IPS-18c (cell line): Measurements from ENCODE around the gene CACUL1.

ENCODE experiments used
- H3K4me3 ChIP-seq: 2 replicates; pipeline ENCODE4 v1.7.0; 2013; ENCODE audit warnings: low read depth, mild to moderate bottlenecking, low read length, moderate library complexity; ENCODE audit not compliant: insufficient read depth
- H3K9me3 ChIP-seq: one replicate; pipeline ENCODE4 v1.6.1; 2013; ENCODE audit warnings: mild to moderate bottlenecking, low read length, moderate library complexity; ENCODE audit not compliant: control insufficient read depth, insufficient read depth

CACUL1 gene

DNA sequence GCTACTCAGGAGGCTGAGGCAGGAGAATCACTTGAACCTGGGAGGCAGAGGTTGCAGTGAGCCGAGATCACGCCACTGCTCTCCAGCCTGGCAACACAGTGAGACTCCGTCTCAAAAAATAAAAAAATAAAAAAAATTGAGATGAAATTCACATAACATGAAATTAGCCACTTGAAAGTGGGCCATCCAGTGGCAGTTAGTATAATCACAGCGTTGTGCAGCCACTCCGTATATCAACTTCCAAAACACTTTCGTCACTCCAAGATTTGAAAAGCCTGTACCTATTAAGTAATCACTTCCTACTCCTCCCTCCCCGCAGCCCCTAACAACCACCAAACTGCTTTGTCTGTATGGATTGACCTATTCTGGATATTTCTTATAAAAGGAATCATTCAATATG is 20.7 kb upstream of the CACUL1 start:
- Histone ChIP-seq H3K4me3 (no peak overlapping the region), H3K9me3 (no peaks in the 10 kb centered on the region)

DNA sequence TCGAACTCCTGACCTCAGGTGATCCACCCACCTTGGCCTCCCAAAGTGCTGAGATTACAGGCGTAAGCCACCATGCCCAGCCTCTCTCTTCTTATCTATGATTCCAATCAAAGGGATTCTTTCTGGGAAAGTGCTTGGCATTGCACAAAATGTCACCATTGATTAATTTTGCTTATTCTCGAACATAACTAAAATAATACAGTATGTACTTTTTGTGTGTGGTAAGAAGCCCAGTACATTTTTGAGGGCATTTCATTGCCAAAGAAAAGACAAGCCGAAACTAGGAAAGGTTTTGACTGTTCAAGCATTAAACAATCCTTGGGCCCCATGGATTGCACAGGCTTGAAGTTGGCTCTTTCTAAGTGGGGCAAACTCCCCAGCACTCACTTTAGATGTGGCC is 18.3 kb upstream of the CACUL1 start:
- Histone ChIP-seq H3K4me3 (no peak overlapping the region), H3K9me3 (no peaks in the 10 kb centered on the region)

DNA sequence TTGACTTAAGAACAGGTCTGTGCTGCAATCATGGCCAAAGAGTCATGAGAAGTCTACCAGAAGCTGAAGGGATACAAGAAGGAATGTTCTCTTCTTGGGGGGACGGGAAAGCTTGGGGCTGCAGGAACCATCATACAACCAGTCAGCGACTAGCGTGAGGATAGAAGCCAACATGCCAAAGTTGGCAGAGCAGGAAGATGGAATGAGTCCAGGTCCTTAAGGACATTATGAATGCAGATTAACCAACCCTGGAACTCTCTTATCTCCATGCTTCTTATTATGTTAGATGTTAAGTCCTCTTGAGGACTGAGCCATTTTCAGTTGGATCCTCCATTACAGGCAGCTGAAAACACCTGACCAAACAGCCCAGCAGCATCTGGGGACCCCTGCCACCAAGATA is 17.2 kb upstream of the CACUL1 start:
- no peak overlapping the region for H3K4me3 ChIP-seq
- H3K9me3 ChIP-seq: no peaks in the 10 kb centered on the region

DNA sequence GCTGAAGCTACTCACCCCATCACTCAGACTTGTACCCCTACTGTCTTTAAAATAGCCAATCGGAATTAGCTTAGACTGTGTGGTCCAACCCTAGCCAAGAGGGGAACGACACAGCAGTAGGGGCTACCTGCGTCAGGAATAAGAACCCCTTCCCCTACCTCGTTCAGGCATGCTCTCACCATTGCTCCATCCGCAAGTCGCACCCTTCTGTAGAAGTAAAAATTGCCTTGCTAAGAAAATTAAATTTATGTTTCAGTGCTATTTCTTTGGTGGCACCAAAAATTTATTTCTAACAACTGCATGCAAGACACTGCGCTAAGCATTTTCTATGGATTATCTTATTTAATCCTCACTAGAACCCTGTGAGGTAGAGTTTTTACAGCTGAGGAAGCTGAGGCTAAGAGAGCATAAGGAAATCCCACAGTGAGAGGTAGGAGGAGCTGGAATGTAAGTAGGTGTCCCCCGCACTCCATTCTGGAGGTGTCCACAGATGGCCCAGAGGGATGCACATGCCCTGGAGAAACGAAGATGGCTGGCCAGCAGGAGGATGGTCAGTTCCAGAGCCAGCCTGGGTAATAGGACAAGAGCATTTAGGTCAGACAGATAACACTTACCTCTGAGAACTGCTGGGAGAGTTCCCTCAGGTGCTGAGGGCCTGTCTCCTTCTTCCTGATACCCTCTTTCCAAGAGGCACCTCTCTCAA is 15.3 kb upstream of the CACUL1 start:
- no peak overlapping the region for H3K4me3 ChIP-seq
- H3K9me3 ChIP-seq: no peaks in the 10 kb centered on the region

DNA sequence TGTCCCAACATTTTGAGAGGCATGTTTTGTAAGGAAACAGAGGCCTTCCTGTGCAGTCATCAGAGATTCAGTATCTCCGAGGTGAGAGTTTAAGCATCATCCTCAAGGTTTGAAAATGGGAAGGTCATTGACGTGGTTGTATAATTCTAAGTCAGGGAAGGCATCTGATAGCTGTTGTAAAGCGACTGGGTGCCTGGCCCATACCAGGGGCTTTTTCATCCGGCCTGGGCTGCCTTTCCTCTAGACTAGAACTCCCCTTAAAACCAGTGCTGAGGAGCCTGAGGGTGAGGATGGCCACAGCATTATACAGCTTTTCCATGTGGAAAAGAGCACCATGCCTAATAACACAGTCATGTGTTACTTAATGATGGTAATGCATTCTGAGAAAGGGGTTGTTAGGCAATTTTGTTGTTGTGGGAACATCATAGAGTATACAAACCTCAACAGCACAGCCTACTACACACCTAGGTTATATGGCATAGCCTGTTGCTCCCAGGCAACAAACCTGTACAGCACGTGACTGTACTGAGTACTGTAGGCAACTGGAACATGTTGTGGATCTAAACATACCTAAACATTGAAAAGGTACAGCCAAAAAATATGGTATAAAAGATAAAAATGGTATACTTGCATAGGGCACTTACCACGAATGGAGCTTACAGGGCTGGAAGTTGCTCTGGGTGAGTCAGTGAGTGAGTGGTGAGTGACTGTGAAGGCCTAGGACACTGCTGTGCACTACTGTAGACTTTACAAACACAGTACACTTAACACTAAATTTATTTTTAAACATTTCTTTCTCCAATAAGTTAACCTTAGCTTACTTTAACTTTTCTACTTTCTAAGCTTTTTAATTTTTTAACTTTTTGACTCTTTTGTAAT is 13.5 kb upstream of the CACUL1 start:
- Histone ChIP-seq H3K4me3 (no peak overlapping the region), H3K9me3 (no peaks in the 10 kb centered on the region)

DNA sequence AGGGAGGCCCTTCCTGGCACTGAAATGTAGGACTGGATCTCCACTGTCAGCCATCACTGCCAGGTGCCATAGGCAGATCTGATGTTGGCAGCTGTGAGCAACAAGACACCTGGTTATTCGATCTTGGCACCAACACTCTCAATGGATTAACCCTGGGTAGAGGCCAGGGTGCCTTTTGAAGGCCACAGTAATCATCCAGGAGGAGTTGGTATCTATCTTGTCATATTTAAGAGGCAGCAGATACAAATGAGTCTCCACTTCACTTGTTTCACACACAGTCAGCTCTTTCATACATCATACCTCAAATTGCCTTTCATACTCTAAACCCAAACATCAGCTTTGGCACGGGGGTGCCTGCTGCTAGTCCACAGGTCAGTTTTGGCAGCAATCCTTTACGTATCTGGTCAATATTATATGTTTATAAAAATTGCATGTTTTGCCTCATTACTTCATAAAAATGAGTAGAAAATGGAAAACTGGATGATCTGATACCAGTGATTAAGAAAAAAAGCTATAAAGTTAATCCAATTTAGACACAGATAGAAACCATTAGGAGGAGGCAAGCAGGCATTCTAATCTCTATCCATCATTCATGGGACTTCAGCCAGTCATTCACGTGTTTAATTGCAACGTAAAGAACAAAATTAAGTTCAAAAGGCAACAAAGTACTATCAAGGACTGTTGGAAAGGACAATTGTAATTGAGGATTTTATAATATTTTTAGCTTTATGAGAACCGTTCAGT is 12.7 kb upstream of the CACUL1 start:
- no peak overlapping the region for H3K4me3 ChIP-seq
- no peaks in the 10 kb centered on the region for H3K9me3 ChIP-seq

DNA sequence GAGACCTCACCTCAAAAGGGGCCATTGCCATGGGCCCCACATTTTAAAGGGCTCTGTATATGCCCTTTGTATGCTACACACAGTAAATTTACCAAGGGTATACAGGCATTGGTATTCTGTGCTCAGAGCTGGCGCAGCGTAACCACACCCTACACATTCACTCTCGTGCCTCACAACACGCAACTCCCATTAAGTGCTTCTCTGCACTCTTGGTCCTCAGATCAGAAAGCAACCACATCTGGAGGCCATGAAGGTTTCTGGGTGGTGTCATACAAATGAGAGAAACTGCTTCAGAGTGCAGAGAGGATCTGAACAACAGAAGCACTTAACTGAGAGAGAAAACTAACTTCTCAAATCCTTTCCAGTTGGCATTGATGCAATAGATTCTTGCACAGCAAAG is 9.4 kb upstream of the CACUL1 start:
- Histone ChIP-seq H3K9me3 (no peaks in the 10 kb centered on the region), H3K4me3 (no peak overlapping the region)

DNA sequence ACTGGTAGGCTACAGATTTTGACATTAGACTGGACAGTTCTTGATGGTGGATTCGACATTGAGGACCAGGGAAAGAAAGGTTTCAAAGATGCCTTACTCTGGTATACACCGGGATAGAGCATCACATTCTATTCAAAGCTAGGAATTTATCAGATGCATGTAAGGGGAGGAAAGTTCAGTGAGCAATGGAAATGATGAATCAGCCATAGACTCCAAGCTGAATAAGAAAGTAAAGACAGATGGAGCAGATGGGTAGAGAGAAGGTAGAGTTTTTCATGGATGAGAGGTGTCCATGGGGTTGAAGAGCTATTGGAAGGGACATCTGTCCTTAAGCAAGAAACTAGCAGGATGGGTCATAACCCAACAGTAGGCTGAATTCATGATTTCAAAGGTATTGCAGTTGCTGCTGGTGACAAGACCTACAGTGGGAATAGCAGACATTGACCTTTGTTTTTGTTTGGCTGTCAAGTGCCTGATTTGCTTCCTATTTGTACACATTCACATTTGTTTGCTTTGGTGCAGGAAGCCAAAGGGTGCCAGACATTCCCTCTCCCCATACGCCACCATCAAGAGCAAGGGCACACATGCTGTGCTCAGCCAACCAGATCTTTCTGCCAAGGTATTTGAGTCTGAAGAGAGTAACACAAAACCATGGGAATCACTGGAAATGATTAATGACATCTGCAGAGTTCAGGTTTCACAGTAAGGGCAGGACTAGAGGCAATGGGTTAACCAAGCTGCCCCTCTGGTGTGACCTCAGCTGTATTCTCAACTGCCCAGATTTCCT is 8.6 kb upstream of the CACUL1 start:
- Histone ChIP-seq H3K9me3 (no peaks in the 10 kb centered on the region), H3K4me3 (no peak overlapping the region)

DNA sequence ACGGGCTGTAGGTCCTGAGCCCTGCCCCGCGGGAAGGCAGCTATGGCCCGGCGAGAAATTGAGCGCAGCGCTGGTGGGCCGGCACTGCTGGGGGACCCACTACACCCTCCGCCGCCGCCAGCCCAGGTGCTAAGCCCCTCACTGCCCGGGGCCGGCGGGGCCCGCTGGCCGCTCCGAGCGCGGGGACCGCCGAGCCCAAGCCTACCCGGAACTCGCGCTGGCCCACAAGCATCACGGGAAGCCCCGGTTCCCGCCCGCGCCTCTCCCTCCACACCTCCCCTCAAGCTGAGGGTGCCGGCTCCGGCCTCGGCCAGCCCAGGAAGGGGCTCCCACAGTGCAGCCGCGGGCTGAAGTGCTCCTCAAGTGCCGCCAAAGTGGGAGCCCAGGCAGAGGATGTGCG is 5.5 kb upstream of the CACUL1 start:
- Histone ChIP-seq H3K9me3 (no peaks in the 10 kb centered on the region), H3K4me3 (no peak overlapping the region)

DNA sequence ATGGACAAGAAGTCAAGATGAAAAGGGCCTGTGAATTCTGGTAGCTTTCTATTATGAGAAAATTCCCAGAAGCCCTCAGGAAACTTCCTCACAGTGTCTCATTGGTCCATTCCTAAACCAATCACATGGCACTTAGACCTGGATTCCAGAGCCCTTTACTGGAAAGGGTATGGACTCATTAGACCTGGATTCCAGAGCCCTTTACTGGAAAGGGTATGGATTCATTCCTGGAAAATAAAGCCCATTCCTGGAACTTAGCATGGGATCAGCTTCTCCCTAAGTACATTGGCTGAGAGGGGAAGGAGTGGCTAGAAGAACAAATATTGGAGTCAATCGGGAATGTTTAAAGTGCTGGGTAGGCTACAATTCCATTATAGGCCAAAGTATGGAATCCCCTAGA is 3.7 kb upstream of the CACUL1 start:
- Histone ChIP-seq H3K9me3 (no peaks in the 10 kb centered on the region), H3K4me3 (no peak overlapping the region)

DNA sequence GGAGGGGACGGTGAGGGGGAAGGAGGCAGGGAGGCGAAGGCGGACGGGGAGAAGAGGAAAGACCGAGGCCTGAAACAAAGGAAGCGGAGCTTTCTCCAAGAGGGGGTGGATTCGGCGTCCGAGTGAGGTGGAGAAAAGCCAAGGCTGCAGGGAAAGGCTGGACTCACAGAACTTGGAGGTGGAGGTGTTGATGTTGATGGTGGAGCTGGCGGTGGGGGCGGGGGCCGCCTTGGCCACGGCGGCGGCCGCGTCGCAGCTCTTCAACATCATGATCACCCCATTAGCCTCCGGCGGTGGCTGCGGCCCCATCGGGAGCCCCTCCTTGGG is 578 bp downstream of the CACUL1 start:
- peak overlapping the region; percentile 96 for H3K4me3 ChIP-seq
- H3K9me3 ChIP-seq: no peaks in the 10 kb centered on the region

DNA sequence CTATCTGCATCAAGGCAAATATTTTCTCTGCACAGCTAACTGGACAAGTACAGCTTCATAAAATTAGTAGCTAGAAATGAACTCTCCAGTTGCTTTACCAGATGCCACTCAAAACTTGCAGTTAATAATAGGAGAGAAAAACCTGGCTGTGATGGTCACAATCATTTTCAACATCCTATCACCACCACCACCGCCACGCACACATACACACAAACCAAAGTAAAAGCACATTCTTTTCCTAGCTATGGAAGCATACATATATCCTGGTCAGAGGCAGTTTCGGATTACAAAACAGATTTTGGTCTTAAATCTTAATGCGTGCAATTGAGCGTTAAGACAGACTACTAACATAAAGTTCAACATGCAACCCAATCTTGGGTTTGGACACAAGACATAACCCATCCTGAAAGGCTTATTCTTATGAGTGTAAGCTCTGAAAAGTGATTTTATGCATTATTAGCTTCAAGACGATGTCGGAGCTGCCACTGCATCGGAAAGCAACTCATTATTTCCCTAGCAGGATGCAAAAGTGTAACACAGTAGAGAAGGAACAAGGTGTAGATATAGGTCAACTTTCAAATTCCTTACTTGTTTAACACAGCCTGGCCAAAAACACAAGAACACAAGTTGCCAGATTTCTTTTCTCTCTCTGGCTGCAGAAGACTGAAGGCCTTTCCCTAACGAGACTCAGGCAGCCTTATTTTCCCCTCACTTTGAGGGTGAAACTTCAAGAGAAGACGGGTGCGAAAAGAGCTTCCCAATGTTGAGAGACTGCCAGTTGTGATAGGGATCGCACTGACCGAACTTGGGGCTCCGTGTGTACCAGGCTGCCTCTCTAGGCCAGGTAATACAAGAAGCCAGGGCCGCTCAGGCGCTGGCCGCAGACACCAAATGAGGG is 1.2 kb downstream of the CACUL1 start:
- peak overlapping the region; percentile 96 for H3K4me3 ChIP-seq
- H3K9me3 ChIP-seq: no peaks in the 10 kb centered on the region

DNA sequence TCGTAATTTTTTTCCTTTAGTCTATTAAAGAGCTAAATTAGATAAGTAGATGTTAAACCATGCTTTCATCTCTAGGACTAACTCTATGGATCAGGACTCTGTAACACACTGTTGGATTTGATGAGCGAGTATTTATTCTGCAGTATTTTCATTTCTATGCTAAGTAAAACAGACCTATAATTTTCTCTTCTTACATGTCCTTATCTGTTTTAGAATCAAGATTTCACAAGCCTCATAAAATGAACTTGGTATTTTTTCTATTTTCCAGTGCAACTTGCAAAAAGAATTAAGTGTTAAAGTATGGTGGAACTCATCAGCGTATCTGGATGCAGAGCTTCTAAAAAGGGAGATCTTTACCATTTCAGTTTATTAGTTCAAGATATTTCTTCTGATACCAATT is 2.4 kb downstream of the CACUL1 start:
- Histone ChIP-seq H3K9me3 (no peaks in the 10 kb centered on the region), H3K4me3 (no peak overlapping the region)

DNA sequence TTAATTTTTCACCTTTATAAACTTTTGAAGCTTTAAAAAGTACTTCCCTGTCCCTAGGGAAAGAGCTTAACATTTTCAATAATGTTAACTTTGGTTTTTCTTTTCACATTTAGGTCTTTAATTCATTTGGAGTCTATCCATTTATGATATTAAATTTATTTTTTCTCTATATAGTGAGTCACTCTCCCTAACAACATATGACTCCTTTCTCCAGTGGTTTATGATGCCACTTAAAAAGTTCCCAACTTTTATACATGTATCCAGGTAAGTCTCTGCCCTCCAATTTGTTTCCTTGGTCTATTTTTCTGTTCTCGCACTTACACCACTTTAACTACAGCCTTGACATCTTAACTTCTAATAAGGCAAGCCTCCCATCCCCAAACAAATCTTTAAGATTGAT is 3.5 kb downstream of the CACUL1 start:
- Histone ChIP-seq H3K4me3 (no peak overlapping the region), H3K9me3 (no peaks in the 10 kb centered on the region)

DNA sequence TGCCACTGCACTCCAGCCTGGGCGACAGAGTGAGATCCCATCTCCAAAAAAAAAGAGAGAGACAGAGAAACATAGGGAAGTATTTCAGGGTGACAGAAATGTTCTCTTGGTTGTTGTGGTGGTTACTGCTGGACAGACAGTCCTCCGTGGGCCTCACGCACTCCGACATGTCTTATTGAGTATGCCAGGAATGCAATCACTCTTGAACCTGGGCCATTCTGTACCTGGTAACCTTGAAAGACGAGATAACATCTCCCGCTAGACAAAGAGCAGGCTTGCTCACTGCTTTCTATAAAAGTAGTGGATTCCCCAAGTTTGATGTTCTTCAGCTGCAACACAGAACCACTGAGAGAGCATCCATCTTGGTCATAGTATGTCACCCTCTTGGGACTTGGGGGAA is 6.7 kb downstream of the CACUL1 start:
- H3K9me3 ChIP-seq: no peaks in the 10 kb centered on the region
- H3K4me3 ChIP-seq: no peak overlapping the region

DNA sequence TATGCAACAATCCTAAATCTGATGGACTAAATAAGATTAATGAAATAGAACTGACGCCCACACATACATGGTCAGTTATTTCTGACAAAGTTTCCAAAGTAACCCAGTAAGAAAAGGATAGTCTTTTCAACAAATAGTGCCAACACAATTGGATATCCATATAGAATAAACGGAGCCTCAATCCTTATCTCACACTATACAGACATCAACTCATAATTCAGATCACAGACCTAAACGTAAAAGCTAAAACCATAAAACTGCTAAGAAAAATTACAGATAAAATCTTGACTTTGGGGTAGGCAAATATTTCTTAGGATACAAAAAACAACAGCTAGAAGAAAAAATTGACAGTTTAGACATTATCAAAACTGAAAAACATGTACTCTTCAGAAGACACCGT is 8.5 kb downstream of the CACUL1 start:
- H3K9me3 ChIP-seq: no peaks in the 10 kb centered on the region

More for the DNA sequence above, 8.5 kb downstream of the CACUL1 start:
- no peak overlapping the region for H3K4me3 ChIP-seq
